Fibroblast of lung (primary cell): ENCODE results near the gene RNF126.

Experiments used
- EZH2 ChIP-seq: IDR thresholded peaks from 2 replicates; pipeline ENCODE4 v1.5.1; 2012; ENCODE audit warnings: low read length, control low read depth, mild to moderate bottlenecking; ENCODE audit errors: missing control alignments
- TF ChIP-seq, protein P1 (sequence below), 2 donors: IDR thresholded peaks in 1 of 2; conservative IDR thresholded peaks in 1 of 2; 1 replicate in 1 of 2; 2 replicates in 1 of 2; pipeline ENCODE4 v1.5.1; 2011 to 2012; ENCODE audit warnings: low read length in 2 of 2, control low read depth in 1 of 2, inconsistent platforms in 1 of 2, low read depth in 1 of 2, mild to moderate bottlenecking in 1 of 2

DNA sequence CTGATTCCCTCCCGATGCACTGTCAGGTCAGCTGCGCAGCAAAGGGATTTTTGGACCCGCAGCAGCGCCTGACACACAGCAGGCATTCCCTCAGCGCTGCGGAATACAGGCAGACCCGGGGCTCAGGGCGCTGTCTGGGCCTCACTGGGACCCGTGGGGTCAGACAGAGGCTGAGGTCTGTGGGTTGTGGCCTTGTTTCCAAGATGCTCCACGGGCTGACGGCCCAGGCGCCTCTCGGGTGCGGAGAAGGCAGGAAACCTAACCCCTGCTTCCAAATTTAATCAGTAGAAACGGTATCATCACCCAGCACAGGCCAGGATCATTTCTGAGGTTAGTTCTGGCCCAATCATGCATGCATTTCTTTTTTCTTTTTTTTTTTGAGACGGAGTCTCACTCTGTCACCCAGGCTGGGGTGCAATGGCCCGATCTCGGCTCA, 686 bp upstream of the RNF126 start:
- TF ChIP-seq, protein P1, sequence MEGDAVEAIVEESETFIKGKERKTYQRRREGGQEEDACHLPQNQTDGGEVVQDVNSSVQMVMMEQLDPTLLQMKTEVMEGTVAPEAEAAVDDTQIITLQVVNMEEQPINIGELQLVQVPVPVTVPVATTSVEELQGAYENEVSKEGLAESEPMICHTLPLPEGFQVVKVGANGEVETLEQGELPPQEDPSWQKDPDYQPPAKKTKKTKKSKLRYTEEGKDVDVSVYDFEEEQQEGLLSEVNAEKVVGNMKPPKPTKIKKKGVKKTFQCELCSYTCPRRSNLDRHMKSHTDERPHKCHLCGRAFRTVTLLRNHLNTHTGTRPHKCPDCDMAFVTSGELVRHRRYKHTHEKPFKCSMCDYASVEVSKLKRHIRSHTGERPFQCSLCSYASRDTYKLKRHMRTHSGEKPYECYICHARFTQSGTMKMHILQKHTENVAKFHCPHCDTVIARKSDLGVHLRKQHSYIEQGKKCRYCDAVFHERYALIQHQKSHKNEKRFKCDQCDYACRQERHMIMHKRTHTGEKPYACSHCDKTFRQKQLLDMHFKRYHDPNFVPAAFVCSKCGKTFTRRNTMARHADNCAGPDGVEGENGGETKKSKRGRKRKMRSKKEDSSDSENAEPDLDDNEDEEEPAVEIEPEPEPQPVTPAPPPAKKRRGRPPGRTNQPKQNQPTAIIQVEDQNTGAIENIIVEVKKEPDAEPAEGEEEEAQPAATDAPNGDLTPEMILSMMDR (conservative IDR thresholded peaks at IDR 0.05 in 1 of 2, IDR thresholded peaks at IDR 0.05 in 1 of 2; ENCODE audit: low read depth in 1 of 2, low read length in 2 of 2), result no peak
- no peak for TF ChIP-seq EZH2
